Suppressor macrophage (primary cell): ENCODE data around the gene MRAP.

Source experiments
- DNase-seq, 4 experiments: peaks; one replicate each; pipeline ENCODE4 v3.0.0-alpha.2; 2020 to 2022

Gene MRAP

DNA sequence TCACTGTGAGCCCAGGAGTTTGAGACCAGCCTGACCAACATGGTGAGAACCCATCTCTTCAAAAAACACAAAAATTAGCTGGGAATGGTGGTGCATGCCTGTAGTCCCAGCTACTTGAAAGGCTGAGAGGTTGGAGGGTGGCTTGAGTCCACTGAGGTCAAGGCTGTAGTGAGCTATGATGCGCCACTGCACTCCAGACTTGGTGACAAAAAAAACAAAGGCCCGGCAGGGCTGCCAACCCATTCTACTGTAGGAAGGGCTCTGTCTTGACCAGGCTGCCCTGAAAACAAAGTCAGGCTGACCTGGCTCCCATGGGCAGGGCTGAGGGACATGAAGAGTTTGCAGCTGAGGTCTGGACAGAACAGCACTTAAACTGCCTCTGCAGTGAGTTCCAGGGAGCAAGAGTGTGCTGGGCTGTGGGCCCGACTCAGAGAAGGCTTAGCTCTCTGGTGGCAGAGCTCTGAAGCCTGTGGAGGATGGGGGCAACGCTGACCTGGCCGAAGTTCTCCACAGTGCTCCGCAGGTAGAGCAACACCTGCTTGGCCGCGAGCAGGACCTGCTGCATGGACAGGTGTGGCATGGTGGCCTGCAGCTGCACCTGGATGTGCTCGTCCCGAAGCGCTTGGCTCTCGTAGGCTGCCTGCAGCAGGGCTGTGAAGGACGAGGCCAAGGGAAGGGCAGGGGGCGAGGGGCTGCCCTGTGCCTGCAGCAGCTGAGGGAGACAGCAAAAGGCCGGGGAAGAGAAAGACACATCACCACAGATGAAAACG is 51.7 kb downstream of the MRAP start:
- DNase-seq: no peak

DNA sequence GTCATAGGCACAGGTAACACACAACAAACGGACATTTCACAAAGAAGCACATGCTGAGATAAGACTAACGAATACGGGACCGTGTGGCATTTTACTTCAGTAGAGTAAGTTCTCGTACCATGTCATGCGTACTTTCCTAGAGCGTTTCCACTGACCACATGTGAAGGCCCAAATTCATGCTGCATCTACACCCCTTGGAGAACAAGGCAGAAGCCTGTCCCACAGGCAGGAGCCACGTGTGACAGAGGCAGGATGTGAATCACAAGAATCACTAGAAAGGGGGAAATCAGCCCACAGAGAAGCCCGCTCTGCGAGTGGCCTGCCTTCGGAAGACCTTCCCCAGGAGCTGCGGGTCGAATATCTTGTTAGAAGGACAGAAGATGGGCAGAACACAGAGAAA is 52.3 kb downstream of the MRAP start:
- no peak for DNase-seq

DNA sequence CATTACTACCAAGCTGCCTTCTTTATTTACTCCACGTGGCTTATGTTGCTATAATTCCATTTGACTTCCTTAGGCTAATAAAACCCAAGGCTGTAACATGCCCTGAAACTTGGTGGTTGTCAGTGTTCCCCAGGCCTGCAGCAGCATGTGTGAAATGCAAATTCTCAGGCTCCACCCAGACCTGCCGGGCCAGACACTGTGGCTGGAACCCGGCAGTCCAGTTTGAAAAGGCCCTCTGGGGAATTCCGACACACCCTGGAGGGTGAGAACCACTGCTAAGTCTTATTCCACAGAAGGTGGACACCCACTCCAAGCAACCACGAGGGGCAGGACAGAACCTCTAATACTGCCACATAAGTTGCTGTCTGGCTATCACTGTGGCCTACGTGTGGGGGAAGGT is 52.8 kb downstream of the MRAP start:
- DNase-seq: no peak

DNA sequence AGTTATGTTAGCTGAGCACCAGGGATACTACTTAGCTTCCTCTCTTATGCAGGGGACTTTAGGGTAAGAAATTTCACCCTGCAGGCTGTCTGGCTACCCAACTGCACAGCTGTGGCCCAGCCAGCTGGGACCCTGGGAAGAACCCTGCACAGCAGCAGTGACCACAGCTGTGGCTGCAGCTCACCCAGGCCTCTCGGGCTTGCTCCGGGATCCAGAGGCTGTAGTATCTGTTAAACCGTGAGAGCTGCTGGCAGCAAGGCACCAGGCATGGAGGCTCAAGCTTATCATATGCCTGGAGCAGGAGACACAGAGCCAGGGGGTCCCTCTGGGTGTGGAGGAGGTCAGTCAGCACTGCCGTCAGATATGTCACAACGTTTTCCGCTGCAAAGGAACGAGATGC is 53.9 kb downstream of the MRAP start:
- DNase-seq: no peak

DNA sequence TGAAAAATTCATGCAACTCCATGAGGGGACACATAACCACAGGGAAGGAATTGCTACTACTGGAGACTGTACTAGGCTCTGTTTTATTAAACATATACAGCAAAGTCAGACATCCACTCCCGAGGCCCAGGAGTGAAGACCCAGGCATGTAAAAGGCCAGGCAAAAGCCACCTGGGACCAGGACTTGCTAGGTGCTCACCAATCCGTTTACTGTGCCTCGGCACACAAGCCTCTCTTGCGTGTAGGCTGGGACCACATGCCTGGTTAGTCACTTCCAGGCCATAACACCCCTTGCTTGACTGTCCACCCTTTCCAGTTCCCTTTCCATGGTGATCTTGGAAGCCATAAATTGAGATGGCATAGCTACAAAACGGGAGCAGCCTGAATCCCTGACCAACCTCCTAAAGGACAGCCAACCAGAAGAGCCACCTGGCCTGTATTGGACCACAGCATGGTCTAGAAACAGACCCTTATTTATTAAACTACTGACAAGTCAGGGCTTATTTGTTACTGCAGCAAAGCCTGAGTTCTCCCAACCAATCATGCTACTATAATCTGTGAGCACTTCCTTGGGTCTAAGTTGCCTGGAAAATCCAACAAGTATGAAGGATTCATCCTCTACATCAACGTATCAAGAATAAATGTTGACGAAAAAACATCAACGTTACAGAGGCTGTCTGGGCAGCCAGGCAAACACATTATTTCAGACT is 54.5 kb downstream of the MRAP start:
- DNase-seq: no peak

DNA sequence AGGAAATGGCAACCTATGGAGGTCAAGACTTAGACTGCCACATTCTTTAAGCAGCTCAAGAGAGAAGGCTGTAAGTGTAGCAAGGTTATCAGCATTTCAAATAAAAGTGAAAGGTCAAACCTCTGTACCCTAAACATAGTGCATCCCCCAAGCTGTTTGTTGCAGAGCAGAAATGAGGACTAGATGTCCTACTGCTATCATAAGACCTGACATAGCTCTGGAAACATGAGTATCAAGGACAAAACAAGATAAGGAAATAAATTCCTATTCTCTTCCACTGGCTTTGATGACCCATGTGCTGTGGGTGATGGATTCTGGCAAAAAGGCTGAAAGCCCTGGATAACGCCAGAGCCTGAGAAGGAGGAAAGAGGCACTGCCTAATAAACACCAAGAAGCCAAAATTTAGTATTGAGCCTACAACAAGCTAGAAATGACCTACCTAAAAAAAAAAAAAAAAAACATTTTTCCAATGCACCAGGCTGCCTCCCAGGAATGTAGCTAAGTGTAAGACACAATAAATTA is 58.3 kb downstream of the MRAP start:
- DNase-seq: no peak

DNA sequence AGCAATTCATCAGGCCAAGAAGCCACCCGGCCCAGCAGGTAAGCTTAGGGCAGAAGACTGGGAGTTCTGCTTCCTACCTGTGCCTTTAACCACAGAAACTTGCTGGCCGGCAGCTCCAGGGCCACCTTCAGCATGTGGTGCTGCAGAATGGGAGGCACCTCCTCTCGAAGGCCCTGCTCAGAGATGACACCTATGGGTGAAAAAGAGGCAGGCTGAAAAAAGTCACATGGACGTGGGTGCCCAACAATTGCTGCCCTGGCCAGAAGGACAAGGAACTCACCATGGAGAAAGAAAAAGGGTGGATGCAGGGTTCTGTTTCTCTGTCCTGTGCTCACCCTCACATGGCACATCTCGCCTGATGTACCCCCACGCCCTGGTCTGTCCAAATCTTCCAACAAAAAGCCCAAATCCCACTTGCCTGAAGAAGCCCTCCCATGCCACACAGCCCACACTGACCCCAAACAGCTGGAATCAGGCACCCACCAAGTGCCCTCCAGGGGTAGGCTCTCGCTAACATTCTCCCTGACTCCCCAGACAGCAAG is 61.1 kb downstream of the MRAP start:
- peak in 1 of 4 experiments; percentile 3 for DNase-seq

DNA sequence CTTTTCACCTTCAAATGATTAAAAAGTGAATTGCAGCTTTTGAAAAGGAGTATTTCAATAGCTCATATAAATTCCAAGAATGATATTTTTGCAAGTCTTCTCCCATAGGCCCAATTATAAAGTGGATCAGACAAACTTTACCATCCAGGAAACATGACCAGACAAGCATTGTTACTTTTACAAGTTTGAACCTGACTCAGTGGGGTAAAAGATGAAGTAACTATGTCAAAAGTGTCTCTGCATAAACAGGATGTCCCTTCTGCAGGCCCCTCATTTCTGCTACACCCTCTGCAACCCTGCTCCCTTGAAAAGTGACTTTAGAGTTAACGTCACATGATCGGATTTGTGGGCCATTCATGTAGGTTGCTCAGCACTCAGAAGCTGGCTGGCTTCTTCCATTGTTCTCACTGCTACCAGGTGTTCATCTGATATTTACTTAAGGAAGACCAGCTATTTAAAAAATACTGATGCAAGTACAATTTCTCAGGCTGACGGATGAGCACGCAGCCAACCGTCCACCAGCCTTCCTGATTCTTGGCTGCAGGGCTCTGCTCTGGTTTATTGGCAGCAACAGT is 61.8 kb downstream of the MRAP start:
- no peak for DNase-seq
